ENCODE results near the gene DIPK1B. TPM values are rescaled to one million over a fixed set of nuclear protein-coding genes. Genes with fewer than 3 reads are reported as not detected.

Gene DIPK1B
- total and polyA plus RNA-seq, 2 experiments from 2014 or later, result 18.7 to 60.0 TPM

GRCh38 chr9:136667214-136667939, 45.0 kb upstream of the DIPK1B start (continued):
- TF ChIP-seq CREB1 (CRISPR knock-in tag; IDR thresholded peaks at IDR 0.05; ENCODE audit: low read depth), result no peak
- no peak for TF ChIP-seq NANOG (IDR thresholded peaks at IDR 0.05; ENCODE audit: borderline replicate concordance)
- TF ChIP-seq ZNF462 (CRISPR knock-in tag; IDR thresholded peaks at IDR 0.05), result no peak
- TF ChIP-seq STAT1 (IDR thresholded peaks at IDR 0.05; ENCODE audit: unreplicated experiment), result no peak
- TF ChIP-seq JUNB (IDR thresholded peaks at IDR 0.05; ENCODE audit: unreplicated experiment), result no peak
- no peak for TF ChIP-seq ZNF114 (CRISPR knock-in tag; IDR thresholded peaks at IDR 0.05)

GRCh38 chr9:136667940-136668760, 44.2 kb upstream of the DIPK1B start:
- Histone ChIP-seq H3K4me2 (no peak overlapping the region), H3K27me3 (ENCODE audit: insufficient read depth) (no peaks in the 10 kb centered on the region), H2AFZ (no peak overlapping the region), H3K79me2 (replicated peaks; ENCODE audit: insufficient read depth) (no peaks in the 10 kb centered on the region), H3F3A (replicated peaks; ENCODE audit: low read depth) (no peaks in the 10 kb centered on the region), H3K36me3 (ENCODE audit: insufficient read depth) (no peaks in the 10 kb centered on the region), H4K20me1 (replicated peaks; ENCODE audit: insufficient read depth) (no peaks in the 10 kb centered on the region), H3K9me2 (ENCODE audit: insufficient read depth) (no peaks in the 10 kb centered on the region), H3K4me1 (ENCODE audit: insufficient read depth) (no peaks in the 10 kb centered on the region; the same call in 1 of the 2 replicates), H3K4me3 (no peak overlapping the region), H3K27ac (ENCODE audit: low read depth) (no peak overlapping the region)
- H3K27me3 Mint-ChIP-seq (ENCODE audit: insufficient read depth, low read depth, poor library complexity), result peaks cover 2% of the 10 kb centered on the region
- ATAC-seq, result peak; percentile 21
- DNase-seq (ENCODE audit: low spot score), result peak; percentile 45
- no peaks in the 10 kb centered on the region for H3K9me3 Mint-ChIP-seq
- H3K4me3 Mint-ChIP-seq, result no peak overlapping the region
- TF ChIP-seq ZNF331 (CRISPR knock-in tag; IDR thresholded peaks at IDR 0.05; ENCODE audit: low read depth), result no peak
- no peak for TF ChIP-seq EZH2 (IDR thresholded peaks at IDR 0.05; ENCODE audit: low read depth, unreplicated experiment)
- TF ChIP-seq CTCF (conservative IDR thresholded peaks at IDR 0.05; ENCODE audit: low read depth in 2 of 2), result no peak; a peak in 1 of 4 replicates
- TF ChIP-seq CREB1 (CRISPR knock-in tag; IDR thresholded peaks at IDR 0.05; ENCODE audit: low read depth), result no peak
- TF ChIP-seq NANOG (IDR thresholded peaks at IDR 0.05; ENCODE audit: borderline replicate concordance), result no peak
- no peak overlapping the region for H3K27ac Mint-ChIP-seq
- no peaks in the 10 kb centered on the region for H3K4me1 Mint-ChIP-seq
- no peaks in the 10 kb centered on the region for H3K36me3 Mint-ChIP-seq (ENCODE audit: low read depth)

Measured in GM23338 (cell line).